Suppressor macrophage treated with lipopolysaccharide for 1 hour (primary cell): Measurements from ENCODE around the gene IVNS1ABP.
"Not testable (repeated sequence)": the region's sequence is repeated elsewhere in the genome, so short reads cannot be mapped to it uniquely, and the experiment has no call there.

Experiments
- DNase-seq, 3 donors: peaks; one replicate each; pipeline ENCODE4 v3.0.0-alpha.2; 2020 to 2022

IVNS1ABP gene

DNA sequence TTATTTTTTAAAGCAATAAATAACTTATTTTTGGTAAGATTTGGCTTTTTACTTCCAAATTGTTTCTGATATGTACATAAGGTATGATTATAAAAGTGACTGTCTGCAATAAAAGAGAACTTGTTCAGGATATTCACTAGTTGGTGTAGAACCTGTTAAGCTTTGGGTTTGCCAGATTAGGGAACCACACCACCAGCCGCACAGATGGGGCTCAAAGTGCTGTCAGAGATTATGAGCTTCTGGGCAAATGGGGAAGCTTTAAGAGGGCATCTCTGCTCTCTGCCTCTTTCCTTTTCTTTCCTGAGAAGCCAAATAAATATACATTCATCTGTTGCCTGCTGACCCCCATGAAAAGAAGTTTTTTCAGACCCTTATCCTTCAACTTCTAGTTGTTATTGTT, 25.4 kb downstream of the IVNS1ABP start:
- DNase-seq = no peak

DNA sequence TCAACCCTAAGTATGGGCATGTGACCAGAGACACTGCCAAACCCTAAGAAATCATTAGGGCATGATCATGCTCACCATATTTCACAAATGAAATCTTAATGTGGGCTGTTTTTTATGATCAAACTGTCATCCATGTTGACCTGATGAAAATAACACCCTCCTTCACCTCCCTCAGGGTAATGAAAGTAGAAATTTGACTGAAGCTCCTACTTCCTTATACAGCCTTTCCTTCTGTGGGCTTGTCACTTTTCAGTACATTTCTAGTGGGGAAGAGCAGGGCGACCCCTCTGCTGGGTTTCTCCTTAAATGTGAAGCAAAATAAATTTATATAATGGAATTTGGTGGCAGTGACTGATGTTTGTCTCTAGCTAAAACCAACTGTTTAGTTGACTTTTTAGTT, 25.9 kb downstream of the IVNS1ABP start:
- DNase-seq = no peak

GRCh38 chr1:185289880-185290279, 27.2 kb downstream of the IVNS1ABP start:
- no peak for DNase-seq

DNA sequence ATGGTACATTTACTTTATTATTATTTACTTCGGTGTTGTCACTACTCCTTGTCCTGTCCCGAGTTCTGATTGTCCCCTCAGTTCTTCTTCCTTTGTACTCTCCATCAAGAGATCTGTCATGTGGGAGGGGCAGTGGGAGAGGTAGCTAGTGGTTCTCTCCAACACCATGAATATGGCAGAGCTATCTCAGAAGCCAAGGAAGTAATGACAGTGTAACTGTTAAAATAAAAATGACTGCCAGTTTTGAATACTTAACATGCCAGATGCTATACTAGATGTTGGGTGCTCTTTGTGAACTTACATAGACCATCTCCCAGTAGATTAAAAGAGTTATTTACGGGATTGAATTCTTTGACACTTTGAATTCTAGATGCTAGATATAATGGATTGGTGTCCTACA, 28.6 kb downstream of the IVNS1ABP start:
- no peak for DNase-seq

DNA sequence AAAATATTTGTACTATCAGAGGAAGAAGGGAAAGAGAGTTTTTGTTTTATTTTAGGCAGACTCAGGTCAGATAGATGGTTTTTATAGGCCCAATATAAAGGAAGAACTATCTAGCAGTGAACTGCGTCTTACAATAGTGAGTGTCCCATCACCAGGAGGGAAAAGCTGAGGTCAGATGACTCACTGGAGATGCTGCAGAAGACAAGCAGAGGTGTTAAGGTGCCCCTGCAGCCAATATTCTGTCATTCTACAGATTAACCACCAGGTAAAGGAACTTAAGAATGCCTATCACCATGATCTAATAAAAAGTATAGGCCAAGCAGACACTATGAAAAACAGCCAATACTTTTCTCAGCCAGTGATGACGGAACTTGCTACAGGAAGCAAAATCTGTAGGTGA, 29.6 kb downstream of the IVNS1ABP start:
- no peak for DNase-seq

DNA sequence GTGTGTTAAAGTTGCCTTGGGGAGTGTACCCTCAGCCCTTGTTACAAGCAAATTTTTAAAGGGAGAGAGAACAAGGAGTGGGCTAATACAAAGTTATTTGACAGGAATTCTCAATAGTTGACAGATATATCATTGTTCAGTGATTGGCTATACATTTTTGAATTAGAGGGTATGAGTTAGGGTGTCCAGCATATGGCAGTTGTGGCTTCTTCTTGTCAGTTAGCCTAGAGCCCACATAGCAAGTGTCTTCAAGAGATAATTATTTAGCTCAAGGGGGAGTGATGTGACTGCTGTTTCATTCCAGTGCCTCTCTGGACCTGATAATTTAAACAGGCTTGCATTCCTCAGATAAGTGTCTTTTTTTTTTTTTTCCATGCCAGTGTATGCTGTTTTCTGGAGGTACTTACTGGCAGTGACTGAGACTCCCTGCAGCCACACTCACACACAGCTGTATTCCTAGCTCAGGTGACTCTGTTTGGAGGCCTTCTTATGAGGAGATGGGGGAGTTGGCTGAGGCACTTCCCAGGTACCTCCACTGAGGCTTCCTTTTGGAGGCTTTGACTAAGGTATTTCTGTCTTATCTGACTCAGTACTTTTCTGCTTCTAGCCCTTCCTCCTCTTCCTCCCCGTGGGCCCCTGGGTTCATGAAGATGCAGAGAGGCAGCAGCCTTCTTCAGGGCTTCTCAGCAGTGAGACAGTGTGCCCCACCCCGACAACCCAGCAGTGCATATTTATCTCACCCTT, 32.3 kb downstream of the IVNS1ABP start:
- no peak for DNase-seq

DNA sequence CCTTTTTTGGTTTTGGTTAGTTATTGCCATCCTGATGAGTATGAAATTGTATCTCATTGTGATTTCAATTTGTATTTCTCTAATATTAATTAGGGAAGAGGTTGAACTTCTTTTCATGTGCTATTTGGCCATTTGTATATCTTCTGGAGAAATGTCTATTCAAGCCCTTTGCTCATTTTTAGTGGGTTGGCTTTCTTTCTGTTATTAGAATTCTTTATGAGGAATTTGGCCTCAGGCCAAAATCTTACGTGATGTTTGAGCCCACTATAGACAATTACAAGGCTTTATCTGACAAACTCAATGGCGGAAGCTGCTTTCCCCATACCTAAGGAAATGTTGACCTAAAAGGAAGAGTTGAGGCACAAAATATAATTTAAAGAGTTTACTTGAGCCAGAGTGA, 32.9 kb downstream of the IVNS1ABP start:
- DNase-seq = no peak

- no peak for DNase-seq
These were observed 35.8 kb downstream of the IVNS1ABP start for GRCh38 chr1:185281245-185281644.

- DNase-seq = no peak
These were observed 36.5 kb downstream of the IVNS1ABP start for GRCh38 chr1:185280589-185280988.

DNA sequence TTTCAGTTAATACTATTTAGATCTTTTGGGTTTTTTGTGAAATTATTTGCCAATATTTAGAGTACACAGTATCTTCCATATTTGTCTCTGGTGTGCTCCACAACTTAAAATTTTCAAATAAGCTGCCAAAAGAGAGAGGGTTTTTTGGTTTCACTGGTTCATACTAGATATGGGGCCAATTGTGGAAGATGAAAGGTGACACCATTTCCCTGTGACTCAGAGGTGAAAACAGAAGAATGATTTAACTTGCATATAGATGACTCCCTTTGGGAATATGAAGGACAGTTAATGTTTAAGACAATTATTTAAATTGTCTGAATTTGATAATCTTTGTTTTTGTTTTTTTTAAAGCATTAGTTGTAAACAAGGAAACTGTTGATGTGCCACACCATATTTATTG, 37.5 kb downstream of the IVNS1ABP start:
- no peak for DNase-seq

DNA sequence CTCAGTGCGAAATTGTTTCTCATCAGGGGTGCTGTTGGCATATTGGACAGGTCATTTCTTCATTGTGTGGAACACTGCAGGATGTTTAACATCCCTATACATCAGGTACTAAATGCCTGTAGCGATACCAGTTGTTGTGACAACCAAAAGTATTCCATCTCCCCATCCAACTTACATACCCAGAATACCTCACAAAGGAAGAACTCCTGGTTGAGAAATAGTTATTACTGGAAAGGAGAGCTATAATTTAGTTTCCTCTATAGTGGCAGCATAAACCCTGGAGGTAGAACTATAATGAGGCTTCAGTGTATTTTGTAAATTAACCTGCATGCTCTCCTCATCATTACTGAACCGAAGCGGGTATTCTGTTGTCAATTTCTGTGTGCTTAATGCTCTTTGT, 45.1 kb downstream of the IVNS1ABP start:
- DNase-seq = no peak

DNA sequence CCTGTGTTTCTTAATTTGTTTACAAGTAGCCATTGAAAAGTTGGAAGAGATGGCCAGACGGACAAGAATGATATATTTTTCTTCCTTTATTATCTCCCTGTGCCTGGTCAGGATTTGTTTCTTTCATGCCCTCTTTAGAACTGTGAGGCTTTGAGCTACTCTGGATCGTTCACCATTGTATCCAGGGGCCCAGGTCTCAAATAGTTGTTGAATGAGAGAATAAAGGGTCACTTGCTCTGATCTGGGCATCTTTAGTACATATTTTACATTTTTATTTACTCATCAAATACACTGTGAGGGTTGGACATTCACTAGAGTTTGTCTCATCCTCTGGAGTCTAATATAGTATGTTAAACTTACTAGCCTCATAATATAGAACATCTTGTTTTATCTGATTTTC, 48.7 kb downstream of the IVNS1ABP start:
- DNase-seq = no peak

DNA sequence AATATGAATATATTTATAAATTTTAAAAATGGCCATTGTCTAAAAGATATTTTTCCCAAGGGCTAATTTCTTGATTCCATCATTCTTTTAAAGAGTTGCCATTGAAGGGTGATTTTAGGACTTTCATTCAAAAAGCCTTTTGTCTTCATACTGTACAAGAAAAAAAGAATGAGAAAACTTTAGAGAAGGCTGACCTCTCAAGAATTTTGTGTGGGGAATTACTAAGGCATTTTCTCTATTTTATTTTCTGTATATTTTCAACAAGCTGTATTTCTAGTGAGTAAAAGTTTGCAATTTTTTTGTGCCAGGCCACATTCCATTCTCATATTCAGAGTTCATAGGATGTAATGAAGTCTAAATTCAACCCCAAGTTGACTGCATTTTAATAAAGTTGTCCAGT, 49.3 kb downstream of the IVNS1ABP start:
- DNase-seq = no peak

GRCh38 chr1:185267301-185267700, 49.7 kb downstream of the IVNS1ABP start:
- DNase-seq = no peak

DNA sequence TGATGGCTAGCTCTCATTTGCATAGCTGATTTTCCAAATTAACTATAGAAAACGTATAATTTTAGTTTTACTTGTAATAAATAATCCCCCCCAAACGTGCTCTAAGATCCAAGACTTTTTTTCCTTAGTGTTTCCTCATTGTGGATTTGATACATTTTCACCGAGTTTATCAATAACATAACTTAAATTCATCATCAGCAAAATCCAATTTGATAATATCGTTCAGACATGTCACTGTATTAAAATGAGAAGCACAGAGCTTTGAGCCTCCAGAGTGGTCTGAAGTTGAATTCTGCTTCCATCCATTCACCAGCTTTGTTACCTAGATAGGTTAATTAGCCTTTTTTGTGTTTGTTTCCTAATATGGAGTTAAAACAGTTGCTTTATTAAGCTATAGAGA, 51.7 kb downstream of the IVNS1ABP start:
- DNase-seq = no peak

GRCh38 chr1:185263780-185264179, 53.3 kb downstream of the IVNS1ABP start:
- no peak for DNase-seq

- DNase-seq = no peak
These were observed 53.8 kb downstream of the IVNS1ABP start for GRCh38 chr1:185263292-185263691.

GRCh38 chr1:185262151-185262550, 54.9 kb downstream of the IVNS1ABP start:
- DNase-seq = no peak

GRCh38 chr1:185260611-185261010, 56.4 kb downstream of the IVNS1ABP start:
- peak; percentile 40 to 87 (median 81) for DNase-seq

DNA sequence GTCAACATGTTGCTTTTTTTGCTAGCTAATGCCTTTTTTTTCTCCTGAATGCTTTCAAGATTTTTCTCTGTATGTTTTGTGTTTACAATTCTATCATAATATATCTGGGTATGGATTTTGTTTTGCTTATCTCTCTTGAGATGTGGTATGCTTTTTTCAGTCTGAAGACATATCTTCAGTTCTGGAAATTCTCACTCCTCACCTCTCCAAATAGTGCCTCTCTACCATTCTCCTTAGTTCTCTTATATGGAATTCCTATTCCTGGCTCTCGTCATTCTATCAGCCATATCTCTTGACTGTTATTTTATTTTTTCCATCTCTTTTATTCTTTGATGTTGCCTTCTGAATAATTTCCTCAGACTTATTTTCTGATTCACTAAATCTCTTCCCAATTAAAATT, 58.4 kb downstream of the IVNS1ABP start:
- DNase-seq = no peak

GRCh38 chr1:185257950-185258208, 59.2 kb downstream of the IVNS1ABP start:
- no peak for DNase-seq

DNA sequence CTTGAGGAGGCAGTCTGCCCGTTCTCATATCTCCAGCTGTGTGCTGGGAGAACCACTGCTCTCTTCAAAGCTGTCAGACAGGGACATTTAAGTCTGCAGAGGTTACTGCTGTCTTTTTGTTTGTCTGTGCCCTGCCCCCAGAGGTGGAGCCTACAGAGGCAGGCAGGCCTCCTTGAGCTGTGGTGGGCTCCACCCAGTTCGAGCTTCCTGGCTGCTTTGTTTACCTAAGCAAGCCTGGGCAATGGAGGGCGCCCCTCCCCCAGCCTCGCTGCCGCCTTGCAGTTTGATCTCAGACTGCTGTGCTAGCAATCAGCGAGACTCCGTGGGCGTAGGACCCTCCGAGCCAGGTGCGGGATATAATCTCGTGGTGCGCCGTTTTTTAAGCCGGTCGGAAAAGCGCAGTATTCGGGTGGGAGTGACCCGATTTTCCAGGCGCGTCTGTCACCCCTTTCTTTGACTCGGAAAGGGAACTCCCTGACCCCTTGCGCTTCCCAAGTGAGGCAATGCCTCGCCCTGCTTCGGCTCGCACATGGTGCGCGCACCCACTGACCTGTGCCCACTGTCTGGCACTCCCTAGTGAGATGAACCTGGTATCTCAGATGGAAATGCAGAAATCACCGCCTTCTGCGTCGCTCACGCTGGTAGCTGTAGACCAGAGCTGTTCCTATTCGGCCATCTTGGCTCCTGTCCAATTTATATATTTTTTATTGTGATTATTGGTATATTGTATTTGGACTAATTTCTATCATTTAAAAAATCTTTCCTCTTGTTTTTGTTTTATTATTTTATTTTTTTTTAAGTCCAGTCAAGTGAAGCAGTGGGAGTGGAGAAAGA, 59.7 kb downstream of the IVNS1ABP start:
- DNase-seq = not testable (repeated sequence)

DNA sequence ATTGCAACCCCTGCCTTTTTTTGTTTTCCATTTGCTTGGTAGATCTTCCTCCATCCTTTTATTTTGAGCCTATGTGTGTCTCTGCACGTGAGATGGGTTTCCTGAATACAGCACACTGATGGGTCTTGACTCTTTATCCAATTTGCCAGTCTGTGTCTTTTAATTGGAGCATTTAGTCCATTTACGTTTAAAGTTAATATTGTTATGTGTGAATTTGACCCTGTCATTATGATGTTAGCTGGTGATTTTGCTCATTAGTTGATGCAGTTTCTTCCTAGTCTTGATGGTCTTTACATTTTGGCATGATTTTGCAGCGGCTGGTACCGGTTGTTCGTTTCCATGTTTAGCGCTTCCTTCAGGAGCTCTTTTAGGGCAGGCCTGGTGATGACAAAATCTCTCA, 61.4 kb downstream of the IVNS1ABP start:
- DNase-seq = not testable (repeated sequence)

- DNase-seq = not testable (repeated sequence)
These were observed 64.6 kb downstream of the IVNS1ABP start for GRCh38 chr1:185252404-185252803.

DNA sequence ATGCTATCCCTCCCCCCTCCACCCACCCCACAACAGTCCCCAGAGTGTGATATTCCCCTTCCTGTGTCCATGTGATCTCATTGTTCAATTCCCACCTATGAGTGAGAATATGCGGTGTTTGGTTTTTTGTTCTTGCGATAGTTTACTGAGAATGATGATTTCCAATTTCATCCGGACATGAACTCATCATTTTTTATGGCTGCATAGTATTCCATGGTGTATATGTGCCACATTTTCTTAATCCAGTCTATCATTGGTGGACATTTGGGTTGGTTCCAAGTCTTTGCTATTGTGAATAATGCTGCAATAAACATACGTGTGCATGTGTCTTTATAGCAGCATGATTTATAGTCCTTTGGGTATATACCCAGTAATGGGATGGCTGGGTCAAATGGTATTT, 65.1 kb downstream of the IVNS1ABP start:
- DNase-seq = not testable (repeated sequence)
